ENCODE measurements around the gene AKAP13.

Gene AKAP13

DNA sequence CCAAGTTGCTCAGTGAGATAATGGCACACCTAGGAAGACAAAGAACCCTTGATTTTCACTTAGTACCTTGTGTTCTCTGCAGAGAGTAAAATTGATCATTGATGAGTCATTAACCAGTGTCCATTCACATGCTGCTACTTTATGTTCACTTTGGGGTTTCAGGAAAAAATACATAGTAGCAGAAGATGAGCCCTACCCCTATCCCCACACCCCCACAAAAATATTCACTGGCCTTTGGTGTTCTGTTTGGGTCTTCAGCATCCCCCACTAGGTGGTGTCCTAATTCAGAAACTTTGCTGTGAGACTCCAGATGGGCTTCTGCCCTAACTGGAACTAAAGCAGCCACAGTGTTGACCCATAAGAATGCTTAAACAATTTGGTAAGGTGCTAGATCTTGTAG lies 235.5 kb downstream of the AKAP13 start:
- TF ChIP-seq, protein P1, sequence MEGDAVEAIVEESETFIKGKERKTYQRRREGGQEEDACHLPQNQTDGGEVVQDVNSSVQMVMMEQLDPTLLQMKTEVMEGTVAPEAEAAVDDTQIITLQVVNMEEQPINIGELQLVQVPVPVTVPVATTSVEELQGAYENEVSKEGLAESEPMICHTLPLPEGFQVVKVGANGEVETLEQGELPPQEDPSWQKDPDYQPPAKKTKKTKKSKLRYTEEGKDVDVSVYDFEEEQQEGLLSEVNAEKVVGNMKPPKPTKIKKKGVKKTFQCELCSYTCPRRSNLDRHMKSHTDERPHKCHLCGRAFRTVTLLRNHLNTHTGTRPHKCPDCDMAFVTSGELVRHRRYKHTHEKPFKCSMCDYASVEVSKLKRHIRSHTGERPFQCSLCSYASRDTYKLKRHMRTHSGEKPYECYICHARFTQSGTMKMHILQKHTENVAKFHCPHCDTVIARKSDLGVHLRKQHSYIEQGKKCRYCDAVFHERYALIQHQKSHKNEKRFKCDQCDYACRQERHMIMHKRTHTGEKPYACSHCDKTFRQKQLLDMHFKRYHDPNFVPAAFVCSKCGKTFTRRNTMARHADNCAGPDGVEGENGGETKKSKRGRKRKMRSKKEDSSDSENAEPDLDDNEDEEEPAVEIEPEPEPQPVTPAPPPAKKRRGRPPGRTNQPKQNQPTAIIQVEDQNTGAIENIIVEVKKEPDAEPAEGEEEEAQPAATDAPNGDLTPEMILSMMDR (IDR thresholded peaks at IDR 0.05): peak; percentile 39

DNA sequence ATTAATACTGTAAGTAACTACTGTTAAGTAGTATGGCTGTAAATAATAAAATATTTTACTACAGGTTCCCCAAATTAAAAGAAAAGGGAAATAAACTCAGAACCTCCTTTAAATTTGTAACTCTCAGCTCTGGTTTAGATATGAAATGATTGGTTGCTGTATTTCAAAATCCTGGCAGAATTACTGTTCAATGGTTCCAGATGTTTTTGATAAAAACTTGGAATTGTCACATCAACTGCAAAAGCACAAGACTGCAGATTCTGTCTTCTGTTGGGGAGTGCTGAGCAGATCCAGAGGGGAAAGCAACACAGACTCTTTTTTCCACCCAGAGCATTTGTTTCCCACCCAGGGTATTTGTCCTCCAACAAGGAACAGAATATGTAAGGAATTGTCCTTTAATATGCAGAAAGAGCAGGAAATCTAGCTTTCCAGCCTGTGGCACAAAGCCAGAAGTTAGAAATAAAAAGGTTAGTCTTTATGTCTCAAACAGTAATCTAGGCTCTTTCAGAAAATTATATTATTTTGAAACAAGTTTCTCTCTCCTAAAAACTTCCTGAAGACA lies 236.2 kb downstream of the AKAP13 start:
- TF ChIP-seq, protein P1 (IDR thresholded peaks at IDR 0.05): no peak

- TF ChIP-seq, protein P1 (IDR thresholded peaks at IDR 0.05): no peak
Measured at GRCh38 chr15:85618228-85618505, 237.8 kb downstream of the AKAP13 start.

DNA sequence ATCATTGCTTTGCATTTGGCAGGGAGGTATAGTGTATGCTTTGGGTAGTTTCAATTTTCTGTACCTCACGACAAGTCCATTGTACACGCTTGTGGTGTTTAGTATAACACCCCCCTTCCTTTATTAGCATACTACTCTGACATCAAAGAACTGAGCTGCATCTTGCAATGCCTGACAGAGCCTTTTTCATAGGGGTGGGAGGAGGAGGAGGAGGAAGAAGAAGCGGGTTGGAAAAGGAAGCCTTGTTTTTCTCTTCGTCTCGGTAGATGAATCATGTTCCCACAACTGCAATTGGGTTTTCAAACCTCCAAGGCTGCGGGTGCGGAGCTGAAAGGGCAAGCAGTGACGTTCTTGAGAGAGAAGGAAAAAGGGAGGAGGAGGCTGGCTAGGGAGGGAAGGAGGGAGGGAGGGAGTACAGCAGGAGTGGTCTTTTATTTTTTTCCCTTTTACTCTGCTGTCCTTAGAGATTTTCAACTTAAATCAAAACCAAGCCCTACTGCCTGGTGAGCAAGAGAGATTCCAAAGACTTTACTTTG lies 238.6 kb downstream of the AKAP13 start:
- TF ChIP-seq, protein P1 (IDR thresholded peaks at IDR 0.05): no peak

GRCh38 chr15:85619992-85620689 lies 239.7 kb downstream of the AKAP13 start:
- TF ChIP-seq, protein P1 (IDR thresholded peaks at IDR 0.05): no peak

GRCh38 chr15:85620690-85621049 lies 240.3 kb downstream of the AKAP13 start:
- TF ChIP-seq, protein P1 (IDR thresholded peaks at IDR 0.05): no peak

GRCh38 chr15:85621094-85621493 lies 240.7 kb downstream of the AKAP13 start:
- TF ChIP-seq, protein P1 (IDR thresholded peaks at IDR 0.05): no peak
